GM12878 (cell line): Measurements from ENCODE around the gene CTNNA3.

Source experiments
- ATF7 ChIP-seq: fragments of 450-650 bp; IDR thresholded peaks from 2 replicates; pipeline ENCODE4 v1.6.1; 2016; ENCODE audit warnings: low read depth, mild to moderate bottlenecking
- DPF2 ChIP-seq: fragments of 450-650 bp; IDR thresholded peaks from 2 replicates; pipeline ENCODE4 v1.6.1; 2017; ENCODE audit warnings: mild to moderate bottlenecking
- GABPA ChIP-seq: IDR thresholded peaks from 2 replicates; pipeline ENCODE4 v1.6.1; 2014; ENCODE audit warnings: antibody characterized with exemption, low read depth, mild to moderate bottlenecking, inconsistent platforms
- GATAD2B ChIP-seq: fragments of 450-650 bp; conservative IDR thresholded peaks from 2 replicates; pipeline ENCODE4 v1.6.1; 2017; ENCODE audit warnings: low read depth, mild to moderate bottlenecking, moderate library complexity
- NR2F1 ChIP-seq: fragments of 450-650 bp; conservative IDR thresholded peaks from 2 replicates; pipeline ENCODE4 v1.6.1; 2017; ENCODE audit warnings: mild to moderate bottlenecking
- POLR2AphosphoS5 ChIP-seq: IDR thresholded peaks from 2 replicates; pipeline ENCODE4 v1.6.1; 2011; ENCODE audit warnings: mild to moderate bottlenecking, low read length, inconsistent platforms
- SIN3A ChIP-seq: IDR thresholded peaks from 2 replicates; pipeline ENCODE4 v1.6.1; 2012; ENCODE audit warnings: low read depth, low read length, improper control_type of control experiment
- TAF1 ChIP-seq: IDR thresholded peaks from 2 replicates; pipeline ENCODE4 v1.6.1; 2011; ENCODE audit warnings: mild to moderate bottlenecking, low read depth, low read length, borderline replicate concordance
- ZNF217 ChIP-seq: fragments of 450-650 bp; IDR thresholded peaks from 2 replicates; pipeline ENCODE4 v1.6.1; 2017; ENCODE audit warnings: antibody characterized with exemption, mild to moderate bottlenecking
- ZNF274 ChIP-seq: IDR thresholded peaks from one replicate; pipeline ENCODE4 v1.8.0; 2011; ENCODE audit not compliant: insufficient read length, insufficient read depth
- TF ChIP-seq, protein P1 (sequence below), 3 experiments: IDR thresholded peaks in 2 of 3; conservative IDR thresholded peaks in 1 of 3; 2 replicates each; pipeline ENCODE4 v1.5.1; 2011; ENCODE audit warnings: low read depth in 3 of 3, low read length in 3 of 3, mild to moderate bottlenecking in 3 of 3, control low read depth in 2 of 3, moderate library complexity in 2 of 3, inconsistent platforms in 1 of 3, mixed read lengths in 1 of 3; ENCODE audit not compliant: control insufficient read depth in 2 of 3, insufficient read depth in 1 of 3; ENCODE audit errors: extremely low read depth in 1 of 3

DNA sequence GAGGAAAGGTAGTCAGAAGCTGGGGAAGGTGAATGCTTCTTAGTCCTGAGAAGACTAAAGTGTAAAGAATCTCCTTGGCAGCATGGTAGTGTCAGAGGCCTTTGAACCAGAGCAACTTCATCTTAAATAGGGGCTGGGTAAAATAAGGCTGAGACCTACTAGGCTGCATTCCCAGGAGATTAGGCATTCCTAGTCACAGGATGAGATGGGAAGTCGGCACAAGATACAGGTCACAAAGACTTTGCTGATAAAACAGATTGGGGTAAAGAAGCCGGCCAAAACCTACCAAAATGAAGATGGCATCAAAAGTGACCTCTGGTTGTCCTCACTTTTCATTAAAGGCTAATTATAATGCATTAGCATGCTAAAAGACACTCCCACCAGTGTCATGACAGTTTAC lies 418.6 kb downstream of the CTNNA3 start:
- no peak for TF ChIP-seq GABPA
- TF ChIP-seq ZNF274, result no peak
- TF ChIP-seq, protein P1, sequence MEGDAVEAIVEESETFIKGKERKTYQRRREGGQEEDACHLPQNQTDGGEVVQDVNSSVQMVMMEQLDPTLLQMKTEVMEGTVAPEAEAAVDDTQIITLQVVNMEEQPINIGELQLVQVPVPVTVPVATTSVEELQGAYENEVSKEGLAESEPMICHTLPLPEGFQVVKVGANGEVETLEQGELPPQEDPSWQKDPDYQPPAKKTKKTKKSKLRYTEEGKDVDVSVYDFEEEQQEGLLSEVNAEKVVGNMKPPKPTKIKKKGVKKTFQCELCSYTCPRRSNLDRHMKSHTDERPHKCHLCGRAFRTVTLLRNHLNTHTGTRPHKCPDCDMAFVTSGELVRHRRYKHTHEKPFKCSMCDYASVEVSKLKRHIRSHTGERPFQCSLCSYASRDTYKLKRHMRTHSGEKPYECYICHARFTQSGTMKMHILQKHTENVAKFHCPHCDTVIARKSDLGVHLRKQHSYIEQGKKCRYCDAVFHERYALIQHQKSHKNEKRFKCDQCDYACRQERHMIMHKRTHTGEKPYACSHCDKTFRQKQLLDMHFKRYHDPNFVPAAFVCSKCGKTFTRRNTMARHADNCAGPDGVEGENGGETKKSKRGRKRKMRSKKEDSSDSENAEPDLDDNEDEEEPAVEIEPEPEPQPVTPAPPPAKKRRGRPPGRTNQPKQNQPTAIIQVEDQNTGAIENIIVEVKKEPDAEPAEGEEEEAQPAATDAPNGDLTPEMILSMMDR (IDR thresholded peaks at IDR 0.05 in 2 of 3, conservative IDR thresholded peaks at IDR 0.05 in 1 of 3; ENCODE audit: control insufficient read depth in 2 of 3, extremely low read depth in 1 of 3, insufficient read depth in 1 of 3, low read depth in 3 of 3, low read length in 3 of 3), result no peak
- TF ChIP-seq DPF2, result no peak
- TF ChIP-seq TAF1, result no peak
- TF ChIP-seq ZNF217, result no peak
- TF ChIP-seq ATF7, result no peak
- no peak for TF ChIP-seq POLR2AphosphoS5
- TF ChIP-seq NR2F1, result no peak
- TF ChIP-seq GATAD2B, result no peak
- no peak for TF ChIP-seq SIN3A
